HG03571 (cell line): ENCODE results near the gene ASAH2.
A peak's percentile ranks its signal among the peaks of the same experiment; 100 is the strongest.
"Not testable (repeated sequence)": the region's sequence is repeated elsewhere in the genome, so short reads cannot be mapped to it uniquely, and the experiment has no call there.

Source experiments
- ATAC-seq: cut with Tn5 transposase; IDR thresholded peaks from one replicate; pipeline ENCODE4 v1.9.1; 2021; ENCODE audit not compliant: unreplicated experiment

ASAH2 gene

DNA sequence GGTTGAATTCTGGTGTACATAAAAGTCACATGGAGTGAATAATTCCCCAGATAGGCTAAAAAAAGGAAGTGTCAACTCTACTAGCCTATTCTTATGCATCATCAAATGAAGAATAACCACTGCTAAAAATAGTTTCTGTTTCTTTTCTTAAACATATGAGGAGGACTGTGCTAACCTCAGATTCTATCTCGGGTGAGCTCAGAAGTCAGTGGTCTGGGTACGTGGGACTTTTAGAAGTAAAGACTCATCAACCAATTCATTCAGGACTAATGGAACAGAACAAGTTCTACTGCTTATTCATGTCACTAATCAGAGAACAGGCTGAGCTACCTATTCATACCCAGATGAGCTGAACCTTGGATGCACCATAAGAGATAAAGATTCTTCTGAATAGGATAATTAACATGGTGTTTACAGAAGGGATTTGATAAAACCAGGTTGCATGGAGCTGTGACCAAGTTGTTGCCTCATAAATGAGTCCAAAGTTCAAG lies 9.5 kb upstream of the ASAH2 start:
- peak; percentile 100 for ATAC-seq

DNA sequence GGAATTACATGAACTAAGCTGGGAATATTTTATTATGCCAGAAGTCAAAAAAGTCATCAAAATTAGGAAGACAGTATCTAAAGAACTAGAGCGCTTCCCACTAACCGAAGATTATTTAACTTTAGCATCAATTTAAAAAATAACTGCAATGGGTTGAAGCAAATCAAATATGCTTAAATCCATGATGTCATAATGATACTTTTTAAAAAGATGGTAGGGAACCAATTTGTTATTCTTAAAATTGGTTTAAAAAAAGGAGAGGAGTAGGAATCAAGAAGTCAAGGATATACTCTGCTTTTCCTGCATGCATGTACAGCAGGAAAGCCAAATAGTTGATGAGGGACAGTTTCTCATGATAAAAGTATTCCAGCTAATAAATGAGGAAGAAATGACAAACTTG lies 3.2 kb upstream of the ASAH2 start:
- ATAC-seq: no peak

DNA sequence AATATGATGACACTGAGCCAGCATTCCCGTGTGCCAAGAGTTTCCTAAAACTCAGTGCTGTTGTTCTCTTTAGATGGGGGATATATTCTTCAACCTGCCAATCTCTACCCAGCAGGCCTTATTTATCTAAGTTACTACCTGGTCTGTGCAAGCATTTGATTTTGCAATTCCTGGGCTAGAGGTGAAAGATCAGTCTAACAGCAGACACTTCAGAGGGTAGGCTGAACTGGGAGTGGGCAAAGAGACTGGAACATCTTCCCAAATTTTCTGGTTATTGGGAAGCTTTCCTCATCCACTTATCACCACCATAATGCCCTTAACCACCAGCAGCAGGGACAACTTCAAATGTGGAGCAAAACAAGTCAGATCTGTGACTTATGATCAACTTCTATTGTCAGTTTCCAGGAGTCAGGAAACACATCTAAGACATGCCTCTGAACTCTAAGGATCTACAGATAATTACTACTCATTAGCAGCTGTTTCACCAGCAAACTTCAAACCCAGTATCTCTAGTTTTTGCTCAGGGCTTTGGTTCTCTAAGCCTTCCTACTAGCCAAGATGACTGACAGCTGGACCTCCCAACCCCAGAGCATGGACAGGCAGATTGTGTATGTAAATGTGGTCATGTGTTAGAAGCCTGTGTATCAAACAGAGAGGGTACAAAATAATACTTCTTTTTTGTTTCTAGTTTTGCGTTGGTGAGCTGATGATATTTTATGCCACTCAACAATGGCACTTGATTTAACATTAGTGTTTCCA lies 1.0 kb downstream of the ASAH2 start:
- no peak for ATAC-seq

DNA sequence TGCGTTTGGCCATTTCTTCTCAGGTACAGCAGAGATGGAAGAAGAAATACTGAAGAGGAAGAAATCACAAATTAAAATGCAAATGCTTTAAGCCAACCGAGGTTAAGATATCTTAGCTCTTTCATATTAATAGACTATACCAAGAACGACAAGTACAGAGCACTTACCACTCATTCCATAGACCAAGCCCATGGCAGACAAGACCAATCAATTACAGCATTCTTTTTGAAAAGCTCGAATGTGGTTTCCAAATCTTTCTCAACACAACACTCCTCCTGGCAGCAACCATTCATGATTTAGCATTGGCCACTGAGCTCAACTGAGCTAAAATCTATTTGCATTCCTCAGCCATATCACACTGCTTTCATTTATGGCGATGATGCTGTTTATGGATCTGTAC lies 2.7 kb downstream of the ASAH2 start:
- no peak for ATAC-seq

DNA sequence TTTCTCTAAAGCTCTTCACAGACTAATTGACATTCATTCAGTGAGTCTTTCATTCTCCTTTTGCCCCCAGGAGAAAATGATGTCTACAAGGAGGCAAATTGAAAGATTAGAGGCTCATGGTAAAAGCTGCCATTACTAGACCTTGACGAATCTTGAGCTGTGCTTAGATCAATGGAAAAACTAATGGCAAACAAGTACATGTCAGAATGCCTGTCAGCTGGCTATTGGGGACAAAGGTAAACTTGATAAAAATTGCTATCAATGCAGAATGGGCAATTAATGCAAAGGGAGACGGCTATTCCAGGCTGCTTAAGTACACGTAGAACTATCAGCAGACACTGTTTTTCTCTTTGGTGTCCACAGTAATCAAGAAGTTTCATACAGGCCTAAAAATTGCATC lies 3.3 kb downstream of the ASAH2 start:
- no peak for ATAC-seq

DNA sequence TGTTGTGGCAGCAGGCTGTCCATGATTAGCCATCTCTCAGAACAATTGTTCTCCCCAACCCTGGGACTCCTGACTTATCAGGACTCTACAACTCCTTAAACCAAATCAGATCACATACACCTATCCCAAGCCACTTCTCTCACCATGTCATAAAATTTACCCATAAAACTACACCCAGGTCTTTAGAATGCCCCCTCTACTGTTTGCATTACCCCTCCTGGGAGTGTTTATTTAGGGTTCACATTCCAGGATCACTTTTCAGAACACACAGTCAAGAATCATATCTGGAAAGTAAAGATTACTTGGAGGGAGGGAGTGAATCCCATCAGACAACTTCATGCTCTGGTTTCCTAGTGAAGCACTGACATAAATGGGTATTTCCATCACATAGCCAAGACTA lies 7.1 kb downstream of the ASAH2 start:
- no peak for ATAC-seq

DNA sequence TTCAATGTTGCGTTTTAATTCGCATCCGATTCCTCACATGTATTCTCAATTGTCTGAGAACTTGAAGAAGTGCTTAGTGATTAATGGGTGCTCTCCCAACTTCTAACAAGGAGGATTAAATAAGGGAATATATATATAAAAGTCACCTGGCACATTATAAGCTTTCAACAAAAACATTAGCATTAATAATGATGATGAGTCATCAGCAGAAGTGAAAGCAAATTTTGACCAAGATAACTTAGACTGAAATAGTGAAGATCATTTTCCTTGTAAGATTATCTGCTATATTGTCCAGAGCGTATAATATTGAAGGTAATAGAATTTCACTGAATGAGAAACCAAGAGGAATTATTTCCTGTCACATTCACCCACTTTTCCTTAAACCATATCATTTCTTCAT lies 8.5 kb downstream of the ASAH2 start:
- ATAC-seq: no peak

DNA sequence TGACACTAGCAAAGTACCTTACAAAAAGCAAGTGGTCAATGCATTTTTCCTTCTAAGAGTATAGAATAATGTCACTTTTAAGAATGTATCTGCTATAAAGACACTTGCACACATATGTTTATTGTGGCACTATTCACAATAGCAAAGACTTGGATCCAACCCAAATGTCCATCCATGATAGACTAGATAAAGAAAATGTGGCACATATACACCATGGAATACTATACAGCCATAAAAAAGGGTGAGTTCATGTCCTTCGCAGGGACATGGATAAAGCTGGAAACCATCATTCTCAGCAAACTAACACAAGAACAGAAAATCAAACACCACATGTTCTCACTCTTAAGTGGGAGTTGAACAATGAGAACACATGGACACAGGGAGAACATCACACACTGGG lies 9.8 kb downstream of the ASAH2 start:
- ATAC-seq: not testable (repeated sequence)

DNA sequence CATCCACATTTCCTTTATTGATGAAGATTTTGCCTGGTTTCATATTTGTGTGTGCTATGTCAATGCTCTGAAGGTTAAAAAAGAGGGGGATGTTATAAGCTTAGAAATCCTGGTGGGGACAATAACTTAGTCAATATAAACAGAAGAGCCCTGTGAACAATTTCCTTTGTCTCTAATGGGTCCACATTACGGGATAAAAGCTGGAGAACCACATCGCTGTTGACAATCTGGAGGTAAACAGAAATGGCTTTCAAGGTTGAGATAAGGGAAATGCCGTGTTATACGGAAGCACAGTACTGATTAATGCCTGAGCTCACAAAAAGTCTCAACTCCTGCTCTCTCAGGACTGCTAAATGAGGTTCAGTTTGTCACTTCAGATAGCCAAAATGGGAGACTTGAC lies 16.8 kb downstream of the ASAH2 start:
- ATAC-seq: no peak

DNA sequence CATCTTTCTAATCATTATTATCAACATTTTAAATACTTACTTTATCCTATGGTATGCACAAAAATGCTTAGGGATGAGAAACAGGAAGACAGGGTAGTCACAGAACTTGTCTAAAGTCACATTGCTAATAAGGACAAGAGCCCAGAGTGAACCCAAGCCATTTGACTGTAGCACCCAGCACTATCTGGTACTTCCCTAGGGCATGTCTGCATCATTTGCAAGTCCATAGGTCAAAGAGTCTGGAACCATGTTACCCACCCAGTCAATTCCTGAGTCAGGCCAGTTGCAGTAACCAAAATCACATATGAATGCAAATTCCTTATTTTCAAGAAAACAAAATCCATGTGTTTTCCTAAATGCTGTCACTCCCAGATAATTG lies 19.1 kb downstream of the ASAH2 start:
- ATAC-seq: no peak

DNA sequence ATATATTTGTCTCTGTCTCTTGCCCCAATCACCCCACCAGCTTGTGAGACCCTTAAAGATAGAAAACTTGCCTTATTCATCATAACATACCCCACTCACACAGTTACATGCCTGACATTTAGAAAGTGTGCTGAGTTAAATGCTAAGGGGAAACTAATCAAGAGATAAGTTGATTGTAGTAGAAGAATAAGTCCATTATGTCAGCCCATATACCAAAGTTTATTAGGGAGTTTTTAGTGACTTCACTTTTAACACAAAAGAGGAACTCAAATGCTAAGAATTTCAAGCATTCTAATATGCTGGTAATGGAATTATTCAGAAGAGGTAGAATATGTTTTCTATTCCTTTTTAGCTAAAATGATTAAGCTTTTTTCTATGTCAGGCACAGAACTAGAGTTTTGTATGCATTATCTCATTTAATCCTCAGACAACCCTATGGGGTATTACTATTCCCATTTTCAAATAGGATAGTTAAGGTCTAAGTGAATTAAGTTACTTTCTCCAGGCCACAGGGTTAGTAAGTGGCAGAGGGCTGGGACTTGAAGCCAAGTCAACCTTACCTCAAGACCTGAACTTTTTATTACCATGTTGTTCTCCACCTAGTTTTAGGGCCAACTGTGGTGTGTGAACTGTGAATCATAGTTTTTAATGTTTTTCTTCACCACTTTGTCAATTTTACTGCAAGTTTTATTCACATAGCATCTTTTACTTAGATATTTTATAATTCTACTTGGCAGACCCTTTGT lies 19.6 kb downstream of the ASAH2 start:
- ATAC-seq: no peak

DNA sequence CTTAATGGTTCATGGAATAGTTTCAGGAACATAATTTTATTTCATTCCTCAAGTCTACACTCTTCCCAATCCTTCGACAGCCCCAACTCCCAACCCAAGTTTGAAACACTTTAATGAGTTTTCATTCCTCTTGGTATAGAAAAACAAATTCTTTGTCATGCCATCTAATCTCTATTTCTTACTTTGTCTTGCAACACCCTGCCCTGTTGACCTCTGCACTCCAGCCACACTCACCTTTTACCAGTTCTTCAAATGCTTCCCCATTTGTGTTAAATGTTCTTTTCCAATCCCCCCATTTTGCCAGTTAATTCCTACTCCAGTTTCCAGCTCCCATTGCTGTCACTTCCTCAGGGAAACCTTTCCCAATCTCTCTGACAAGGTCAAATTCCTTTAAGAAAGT lies 21.9 kb downstream of the ASAH2 start:
- ATAC-seq: no peak

DNA sequence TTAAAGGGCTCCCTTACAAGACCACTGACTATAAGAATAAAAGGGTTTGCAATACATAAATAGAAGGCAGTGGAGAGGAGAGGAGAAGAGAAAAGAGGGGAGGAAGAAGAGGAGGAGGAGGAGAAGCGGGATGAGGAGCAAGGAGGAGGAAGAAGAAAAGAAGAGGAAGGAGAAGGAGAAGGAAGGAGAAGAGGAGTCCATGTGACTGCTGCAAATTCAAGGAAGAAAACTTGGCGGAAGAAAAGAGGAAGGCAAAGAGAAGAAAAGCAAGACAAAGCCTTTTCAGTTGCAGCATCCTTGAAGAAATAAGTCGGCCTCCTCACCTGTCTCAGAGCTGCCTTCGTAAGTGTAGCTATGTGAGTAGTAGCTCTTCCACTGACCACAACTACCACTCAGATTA lies 22.6 kb downstream of the ASAH2 start:
- no peak for ATAC-seq

DNA sequence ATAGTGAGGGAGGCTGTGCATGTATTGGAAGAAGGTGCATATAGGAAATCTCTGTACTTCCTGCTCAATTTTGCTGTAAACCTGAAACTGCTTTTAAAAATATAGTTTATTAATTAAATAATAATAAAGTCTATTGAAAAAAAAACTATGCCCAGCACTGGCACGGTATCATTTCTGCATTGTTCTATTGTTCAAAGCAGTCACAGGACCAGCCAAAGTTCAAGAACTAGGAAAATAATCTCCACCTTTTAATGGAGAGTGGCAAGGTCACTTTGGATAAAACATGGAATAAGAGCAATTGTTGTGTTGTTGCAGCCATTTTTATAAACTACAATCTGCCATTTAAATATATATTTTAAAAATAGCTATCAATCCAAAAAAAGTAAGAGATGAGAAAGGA lies 24.7 kb downstream of the ASAH2 start:
- no peak for ATAC-seq

DNA sequence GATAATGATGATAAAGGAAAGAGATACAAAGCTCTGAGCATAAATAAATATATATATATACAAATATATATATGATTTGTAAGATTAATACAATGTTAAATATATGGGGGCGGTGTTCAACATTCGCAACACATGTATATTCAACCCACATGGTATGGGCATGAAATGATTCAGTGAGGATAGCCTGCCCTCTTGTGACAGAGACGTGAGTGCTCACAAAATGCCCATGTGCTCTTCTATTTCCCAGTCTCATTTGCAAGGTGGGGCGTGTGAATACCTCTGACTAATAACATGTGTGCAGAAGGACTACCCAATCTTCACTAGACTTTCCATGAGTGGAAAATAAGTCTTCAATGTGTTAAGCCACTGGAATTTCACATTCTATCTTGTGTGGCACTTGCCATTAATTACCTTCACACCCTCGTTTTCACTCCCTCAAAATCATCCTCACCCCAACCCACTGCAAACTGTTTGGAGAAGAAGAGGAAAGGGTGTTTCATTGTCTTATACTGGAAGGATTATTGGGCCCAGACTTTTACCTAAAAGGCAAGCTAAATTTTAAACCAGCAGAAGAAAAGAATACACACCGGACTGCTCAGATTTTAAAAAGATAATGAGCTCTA lies 26.9 kb downstream of the ASAH2 start:
- ATAC-seq: peak; percentile 80

DNA sequence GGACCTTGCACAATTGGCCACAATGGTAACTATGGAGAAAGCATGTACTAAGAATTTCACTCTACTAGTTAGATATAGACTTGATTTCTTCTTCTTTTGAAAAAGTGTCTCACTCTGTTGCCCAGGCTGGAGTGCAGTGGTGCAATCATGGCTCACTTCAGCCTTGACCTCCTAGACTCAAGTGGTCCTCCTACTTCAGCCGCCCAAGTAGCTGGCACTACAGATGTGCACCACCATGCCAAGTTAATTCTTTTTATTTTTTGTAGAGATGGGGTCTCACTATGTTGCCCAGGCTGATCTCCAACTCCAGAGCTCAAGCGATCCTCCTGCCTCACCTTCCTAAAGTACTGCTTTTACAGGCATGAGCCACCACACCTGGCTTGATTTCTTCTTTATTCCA lies 29.1 kb downstream of the ASAH2 start:
- ATAC-seq: no peak

DNA sequence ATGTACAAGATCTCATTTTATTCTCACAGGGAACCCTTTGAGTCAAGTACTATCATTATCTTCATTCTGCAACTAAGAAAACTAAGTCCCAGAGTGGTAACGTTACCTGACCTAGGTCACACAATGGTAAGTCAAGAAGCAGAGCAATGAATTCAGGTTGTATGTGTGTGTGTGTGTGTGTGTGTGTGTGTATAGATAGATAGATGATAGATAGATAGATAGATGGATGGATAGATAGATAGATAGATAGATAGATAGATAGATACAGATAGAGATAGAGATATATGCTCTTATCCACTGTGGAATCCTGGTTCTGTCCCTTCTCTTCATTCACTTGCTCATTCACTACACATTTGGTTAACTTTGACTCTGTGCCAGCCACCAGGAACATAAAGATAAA lies 29.8 kb downstream of the ASAH2 start:
- ATAC-seq: no peak

DNA sequence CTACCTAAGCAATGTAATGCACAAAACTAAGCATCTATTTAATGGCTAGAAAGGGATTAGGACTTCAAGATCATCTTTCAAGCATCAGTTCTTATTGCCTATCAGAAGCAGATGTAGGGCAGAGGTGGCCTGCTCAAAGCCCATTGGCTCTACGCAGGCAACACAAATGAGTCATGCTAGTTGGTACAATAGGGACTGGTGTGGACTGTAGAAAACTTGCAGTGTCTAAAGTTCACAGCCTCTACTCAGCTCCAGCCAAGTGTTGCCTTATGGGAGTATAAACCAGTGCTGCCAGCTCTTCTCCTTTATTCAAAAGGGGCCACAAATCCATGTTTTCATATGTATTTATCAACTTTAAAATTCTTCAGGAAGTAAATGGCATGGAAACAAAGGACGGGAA lies 31.7 kb downstream of the ASAH2 start:
- no peak for ATAC-seq

DNA sequence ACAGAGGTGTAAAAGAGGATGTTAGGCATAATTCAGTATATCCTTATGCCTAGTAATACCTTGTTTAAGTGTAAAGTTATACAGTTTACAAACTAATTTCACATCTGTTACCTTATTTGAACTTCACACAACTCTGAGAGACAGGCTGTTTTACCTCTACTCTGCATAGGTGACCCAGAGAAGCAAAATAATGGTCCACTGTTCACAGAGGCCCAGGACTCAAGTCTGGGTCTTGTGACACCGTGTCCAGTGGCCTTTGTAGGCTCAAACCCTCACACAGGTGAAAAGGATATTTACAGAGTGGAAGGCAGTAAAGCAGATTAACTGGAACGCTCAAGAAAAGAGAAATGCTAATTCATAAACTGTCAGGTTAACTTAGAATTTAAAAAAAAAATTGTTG lies 32.1 kb downstream of the ASAH2 start:
- no peak for ATAC-seq

DNA sequence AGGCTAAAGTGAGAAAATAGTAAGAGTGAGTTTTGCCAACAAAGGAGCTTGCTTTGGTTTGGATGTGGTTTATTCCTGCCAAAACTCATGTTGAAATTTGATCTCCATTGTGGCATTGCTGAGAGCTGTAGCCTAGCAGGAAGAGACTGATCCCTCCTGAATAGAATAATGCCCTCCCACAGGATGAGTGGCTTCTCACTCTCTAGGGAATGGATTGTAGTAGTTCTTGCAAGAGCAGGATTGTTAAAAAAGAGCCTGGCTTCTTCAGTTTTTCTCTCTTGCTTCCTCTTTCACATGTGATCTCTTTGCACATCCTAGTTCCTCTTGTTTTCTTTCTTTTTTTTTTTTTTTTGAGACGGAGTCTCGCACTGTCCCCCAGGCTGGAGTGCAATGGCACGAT lies 34.4 kb downstream of the ASAH2 start:
- ATAC-seq: no peak

DNA sequence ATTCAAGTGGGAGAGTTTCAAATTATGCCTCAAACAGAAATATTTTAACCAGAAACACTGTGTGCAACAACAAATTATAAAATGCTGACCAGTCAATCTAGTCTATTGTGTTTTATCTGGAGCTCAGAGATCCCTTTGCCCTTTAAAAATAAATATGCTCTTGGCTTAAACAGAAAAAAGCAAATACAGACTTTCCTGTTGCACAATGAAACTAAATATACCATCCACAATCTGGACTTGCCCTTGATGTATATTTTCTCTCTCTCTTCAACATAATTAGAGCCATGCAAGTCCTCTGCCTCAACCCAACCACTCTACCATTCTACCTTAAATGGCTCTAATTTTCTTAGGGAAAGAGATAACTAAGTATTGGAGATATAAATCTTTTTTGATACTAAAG lies 34.9 kb downstream of the ASAH2 start:
- ATAC-seq: no peak

DNA sequence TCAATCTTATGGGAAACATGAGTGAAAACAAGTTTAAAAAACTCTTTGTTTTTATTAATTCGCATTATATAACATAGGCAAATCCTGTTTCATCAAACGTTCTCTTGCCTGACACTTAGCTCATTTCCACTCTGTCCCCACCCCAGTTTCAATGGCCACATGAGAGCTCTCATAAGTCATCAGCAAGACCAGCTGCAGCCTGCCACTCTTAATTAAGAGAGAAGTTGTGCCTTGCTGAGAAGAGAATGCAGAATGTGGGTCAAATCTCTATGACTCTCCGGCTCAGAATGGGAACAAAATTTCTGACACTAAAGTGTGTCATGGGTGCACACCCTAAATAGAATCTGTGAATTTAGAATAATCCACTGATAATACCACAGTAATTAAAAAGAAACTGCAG lies 39.6 kb downstream of the ASAH2 start:
- no peak for ATAC-seq
